ENCODE measurements around the gene PRPF40B.
"Not testable (repeated sequence)": the region's sequence is repeated elsewhere in the genome, so short reads cannot be mapped to it uniquely, and the experiment has no call there.

PRPF40B gene

DNA sequence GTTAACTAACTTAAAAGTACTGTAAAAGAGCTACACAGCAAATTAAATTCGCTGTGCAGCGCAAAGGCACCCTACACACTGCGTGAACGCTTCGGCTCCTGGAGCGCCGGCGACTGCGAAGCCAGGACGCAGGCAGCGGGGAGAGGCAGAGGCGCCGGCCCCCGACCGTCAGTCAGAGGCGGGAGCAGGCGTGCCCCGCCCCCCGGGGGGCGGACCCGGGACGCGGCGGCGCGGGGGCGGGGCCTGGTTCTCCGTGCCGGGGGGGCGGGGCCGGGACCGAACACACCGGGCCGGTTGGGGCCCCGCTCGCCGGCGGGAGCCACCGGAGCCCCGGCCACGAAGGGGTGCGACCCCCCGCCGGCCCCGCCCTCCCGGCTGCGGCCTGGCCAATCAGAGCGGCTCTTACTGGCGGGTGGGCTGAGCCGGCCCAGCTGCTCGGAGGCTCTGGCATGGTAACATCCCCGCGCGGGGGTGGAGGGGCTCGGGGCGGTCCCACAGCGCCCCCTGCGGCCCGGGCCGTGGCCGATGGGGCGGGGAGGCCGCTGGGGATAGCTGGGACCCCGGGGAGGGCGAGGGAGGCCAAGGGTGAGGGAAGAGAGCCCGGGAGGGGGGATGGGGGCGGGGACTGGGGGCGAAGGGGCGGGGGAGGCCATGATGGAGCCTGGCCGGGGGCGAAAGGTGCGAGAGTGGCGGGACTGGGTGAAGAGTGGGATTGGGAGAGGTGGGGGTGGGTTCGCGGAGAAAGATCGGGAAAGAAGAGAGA is at the start of gene PRPF40B:
PRPF40B (plus strand) TSS at position 420 of the 763 bp plus-strand sequence; CDS start at position 450, 30 bp downstream.
- DNase-seq (ENCODE audit: low read depth in 2 of 2): peak; percentile 75 to 81

DNA sequence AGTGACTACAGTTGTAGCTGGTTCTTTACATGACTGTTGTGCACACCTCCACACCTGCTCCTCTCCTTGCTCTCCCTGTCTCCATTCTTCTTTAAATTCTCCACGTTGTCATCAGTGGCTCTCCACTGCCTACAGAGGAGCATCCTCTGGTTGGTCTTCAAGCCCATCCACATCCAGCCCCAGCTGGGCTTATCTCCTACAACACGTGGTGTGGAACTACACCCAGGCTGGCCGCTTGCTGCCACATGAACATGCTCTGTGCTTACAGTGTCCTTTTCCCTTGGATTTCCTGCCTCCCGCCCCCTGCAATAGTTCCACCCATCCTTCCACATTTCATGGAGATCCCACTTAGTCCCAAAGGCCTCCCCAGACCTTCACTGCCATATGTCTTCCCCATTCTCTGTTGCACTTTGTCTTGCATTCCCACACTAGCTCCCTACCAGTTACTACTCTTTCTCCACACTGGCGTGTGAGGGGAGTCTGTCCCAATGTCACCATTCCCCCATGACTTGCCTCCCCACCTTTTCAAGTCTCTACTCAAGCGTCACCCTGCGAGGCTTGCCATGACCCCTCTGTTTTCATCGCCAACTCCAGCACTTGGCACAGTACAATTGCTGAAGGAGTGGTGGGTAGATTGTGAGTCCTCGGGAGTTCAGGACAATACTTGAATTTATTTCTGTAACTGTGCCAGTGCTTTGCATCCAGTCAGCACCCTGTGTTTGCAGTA is 45.6 kb upstream of the PRPF40B start:
- no peak for DNase-seq (ENCODE audit: low read depth in 2 of 2)

DNA sequence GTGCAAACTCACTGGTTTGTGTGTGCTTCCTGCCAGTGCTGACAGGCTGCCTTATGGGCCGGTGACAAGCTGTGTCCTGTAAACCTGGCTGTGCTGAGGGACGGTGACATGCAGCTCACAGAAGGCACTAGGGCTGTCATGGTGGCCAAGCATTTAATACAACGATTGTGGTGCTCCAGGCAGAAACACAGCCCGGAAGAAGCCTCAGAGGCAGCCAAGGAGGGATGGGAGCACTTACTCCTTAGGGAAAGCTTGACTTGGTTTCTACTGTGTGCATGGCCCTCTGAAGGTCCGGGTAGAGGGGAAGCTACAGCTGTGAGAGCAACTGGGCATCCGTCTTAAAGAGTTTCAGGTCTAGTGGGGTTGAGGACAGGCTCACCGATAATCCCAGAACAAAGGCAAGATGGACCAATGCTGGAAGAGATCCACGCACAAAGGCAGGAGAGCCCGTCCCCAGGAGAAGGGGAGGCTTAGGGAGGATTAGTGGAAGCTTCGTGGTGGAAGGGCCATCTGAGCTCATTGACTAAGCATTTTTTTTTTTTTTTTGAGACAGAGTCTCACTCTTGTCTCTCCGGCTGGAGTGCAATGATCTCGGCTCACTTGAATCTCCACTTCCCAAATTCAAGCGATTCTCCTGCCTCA is 44.8 kb upstream of the PRPF40B start:
- no peak for DNase-seq (ENCODE audit: low read depth in 2 of 2)

DNA sequence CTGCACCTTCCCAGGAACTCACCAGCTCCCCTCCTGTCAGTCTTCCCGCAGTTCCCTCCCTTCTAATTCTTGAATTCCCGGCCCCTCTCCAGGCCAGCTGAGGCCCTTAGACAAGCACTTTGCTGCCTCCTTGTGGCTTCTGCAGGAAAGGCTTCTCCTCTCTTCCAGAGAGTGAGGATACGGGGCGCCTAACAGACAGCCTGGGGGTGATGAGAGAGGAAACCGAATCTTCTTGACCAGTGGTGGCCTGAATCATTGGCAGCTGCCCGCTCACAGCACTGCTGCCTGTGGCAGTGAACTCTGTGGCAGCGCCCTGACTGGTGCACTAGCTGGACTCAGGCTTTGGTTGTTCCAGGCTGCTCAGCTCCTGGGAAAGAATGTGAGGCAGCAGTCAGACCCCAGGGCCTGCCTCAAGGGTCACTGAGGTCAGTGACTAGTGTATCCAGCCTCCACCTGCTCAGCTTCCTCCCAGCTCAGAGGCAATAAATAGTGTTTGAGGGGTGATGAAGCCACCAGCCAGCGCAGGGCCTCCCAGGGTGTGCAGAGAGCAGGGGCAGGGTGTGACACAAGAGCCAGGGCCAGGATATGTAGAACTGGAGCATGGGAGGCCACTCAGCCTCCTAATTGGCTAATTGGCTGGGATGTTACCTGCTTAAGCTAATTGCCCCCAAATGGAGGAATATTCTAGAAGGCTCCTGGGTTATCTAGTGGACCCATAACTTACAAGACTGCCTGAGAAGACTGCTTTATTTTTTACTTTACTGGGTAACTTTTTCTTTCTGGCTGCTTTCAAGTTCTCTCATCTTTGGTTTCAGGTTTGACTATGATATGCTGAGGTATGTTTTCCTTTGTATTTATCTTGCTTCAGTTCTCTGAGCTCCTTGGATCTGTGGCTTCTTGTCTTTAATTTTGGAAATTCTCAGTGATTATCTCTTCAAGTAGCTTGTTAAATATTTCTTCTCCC is 42.5 kb upstream of the PRPF40B start:
- DNase-seq (ENCODE audit: low read depth in 2 of 2): peak in 1 of 2 donors; percentile 29

DNA sequence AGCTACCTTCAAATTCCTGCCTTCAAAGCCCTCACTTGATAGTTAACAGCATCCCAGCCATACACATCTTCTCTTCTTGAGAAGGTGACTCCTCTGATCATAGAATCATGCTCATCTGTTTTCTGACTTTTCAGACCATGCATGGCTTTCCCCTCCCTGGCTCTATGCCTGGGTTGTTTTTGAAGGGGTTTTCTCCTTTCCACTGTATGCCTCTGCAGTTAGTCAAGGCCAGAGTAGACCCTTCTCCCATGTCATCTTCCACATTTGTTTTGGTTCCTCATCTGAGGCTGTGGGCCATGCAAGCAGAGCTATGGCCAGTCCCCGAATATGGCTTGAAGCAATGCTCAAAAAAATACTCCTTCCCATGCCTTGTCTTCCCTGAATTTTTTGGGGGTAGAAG is 41.2 kb upstream of the PRPF40B start:
- no peak for DNase-seq (ENCODE audit: low read depth in 2 of 2)

DNA sequence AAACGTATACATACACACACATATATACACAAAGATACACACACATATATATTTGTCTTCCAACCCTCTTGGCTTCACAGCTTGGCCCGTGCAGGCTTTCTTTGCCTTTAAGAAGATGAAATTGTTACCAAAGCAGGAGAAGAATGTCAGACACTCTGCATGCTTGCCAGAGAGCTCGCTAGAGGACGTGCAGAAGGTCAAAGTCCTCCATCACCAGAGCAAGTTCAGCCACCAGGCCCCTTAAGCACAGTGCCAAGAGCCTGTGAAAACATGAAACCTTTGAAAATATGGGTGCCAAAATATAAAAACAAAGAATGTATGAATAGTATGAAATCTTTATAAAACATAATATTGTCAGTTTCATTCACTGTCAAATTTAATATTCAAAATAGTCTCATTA is 40.5 kb upstream of the PRPF40B start:
- no peak for DNase-seq (ENCODE audit: low read depth in 2 of 2)

DNA sequence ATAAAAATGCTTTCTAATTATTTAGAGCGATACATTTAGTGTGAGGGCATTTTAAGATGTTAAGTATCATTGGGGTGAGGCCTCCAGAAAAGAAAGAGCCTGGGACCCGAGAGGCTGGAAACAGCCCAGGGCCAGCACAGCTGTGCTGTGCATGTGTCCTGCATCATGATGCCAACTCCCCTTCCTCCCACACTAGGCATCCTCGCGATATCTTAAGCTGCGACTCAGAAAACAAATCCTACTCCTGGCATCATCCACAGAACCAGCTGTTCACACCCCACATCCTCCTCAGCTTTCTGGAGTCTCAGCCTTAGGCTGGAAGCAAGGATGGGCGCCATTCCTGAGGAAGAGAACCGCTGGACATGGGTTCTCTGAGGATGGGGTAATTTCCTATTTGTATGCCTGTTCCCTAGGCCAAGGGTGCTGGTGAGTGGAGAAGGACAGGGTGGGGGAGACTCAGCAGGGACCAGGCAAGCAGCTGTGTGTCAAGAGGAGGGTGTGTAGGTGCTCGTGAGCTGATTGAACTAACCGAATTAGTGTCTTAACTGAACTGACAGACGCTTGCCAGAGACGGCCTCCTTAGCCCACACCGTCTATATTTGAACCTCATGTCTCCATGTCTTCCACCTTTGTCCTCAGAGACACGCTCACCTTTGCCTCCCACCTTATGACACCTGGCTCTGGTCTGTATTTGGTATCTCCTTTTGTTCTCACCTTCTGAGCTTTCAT is 39.8 kb upstream of the PRPF40B start:
- DNase-seq (ENCODE audit: low read depth in 2 of 2): no peak

DNA sequence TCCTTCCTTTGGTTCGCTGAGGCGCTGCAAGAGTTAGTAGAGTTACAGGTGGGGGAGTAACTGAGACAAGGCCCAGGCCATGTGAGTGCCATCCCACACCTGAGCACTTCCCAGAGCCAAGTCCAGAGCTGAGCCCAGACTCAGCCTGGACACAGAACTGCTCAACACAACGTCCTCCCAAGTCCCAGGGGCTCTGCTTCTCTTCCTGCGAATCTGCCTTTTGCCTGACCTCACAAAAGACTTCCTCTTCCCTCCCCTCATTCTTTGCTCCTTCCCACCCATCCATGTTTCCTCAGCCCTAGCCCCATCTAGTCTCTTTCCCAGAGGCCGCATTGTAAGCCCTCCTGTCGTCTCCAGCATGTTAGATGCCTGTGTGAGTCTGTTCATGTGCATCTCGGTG is 38.8 kb upstream of the PRPF40B start:
- DNase-seq (ENCODE audit: low read depth in 2 of 2): no peak

DNA sequence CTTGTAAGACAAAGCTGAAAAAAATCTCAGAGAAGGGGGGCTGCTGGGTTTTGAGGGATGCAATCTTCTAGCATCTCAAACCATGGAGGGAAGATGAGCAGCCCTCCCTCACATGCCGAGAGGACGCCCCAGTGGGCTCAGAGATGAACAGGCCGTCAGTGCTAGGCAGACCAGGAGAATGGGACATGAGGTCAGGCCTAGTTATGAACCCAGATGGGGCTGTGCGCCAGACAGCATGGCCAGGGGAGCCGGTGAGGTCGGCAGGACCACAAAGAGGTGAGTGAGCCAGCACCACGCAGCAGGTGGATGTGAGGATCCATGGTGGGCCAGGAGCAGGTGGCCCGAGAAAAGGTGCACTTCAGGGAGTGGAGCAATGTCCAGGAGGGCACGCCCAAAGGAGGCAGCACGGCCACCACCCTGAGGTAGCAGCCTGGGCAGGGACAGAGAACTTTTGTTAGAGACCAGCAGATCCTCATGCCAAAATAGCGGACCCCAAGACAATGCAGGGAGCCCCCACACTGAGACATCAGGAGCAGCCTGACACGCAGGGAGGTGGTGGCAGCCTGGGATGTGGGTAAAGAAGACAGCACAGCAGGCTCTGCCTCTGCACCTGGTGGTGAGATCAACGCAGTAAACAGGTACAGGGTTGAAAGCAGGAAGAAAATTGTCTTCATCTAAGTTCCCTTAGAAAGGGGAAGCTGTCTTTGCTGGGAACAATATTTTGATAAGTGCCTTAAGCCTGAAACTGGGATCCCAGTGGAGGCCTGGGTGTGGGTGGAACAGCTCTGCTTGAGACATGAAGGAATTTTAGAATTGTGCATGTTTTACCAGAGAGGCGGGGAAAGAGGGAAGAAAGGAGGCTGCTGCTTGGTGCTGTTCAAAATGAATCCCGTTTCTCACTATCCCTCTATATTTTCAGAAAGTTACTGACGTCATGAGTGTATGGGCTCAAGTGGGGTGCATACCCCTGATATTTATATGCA is 37.6 kb upstream of the PRPF40B start:
- DNase-seq (ENCODE audit: low read depth in 2 of 2): no peak

DNA sequence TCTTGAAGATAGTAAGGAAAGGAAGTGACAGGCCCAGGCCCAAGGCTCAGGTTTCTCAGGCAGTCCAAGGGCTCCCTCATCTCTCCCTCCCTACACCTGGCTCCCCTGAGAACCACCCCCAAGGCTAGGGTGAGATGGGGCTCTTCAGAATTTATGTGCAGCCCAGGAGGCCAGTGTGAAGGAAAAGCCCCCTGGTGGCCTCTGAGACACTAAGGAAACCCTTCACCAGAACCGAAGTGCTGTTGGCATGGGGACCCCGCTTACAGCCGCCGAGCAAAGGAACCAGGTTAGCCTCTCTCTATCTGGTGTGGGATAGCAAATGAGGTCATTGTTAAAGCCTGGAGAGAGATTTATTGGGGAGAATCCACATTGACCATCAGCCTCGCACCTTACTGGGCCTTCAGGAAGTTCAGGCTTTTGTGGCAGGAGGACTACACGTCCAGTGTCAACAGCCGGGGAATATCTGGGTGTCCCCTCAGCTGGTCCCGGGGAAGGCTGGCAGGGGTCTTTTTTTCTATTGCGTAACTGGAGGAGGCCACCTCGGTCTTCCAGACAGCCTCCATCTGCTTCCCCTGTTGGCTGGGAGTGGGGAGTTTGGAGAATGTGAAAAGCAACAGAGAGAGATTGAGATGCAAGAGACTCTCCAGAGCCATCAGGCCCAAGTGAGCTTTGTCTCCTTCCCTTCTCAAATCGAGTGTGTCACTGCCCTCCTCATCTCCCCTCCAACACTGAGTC is 36.0 kb upstream of the PRPF40B start:
- no peak for DNase-seq (ENCODE audit: low read depth in 2 of 2)

DNA sequence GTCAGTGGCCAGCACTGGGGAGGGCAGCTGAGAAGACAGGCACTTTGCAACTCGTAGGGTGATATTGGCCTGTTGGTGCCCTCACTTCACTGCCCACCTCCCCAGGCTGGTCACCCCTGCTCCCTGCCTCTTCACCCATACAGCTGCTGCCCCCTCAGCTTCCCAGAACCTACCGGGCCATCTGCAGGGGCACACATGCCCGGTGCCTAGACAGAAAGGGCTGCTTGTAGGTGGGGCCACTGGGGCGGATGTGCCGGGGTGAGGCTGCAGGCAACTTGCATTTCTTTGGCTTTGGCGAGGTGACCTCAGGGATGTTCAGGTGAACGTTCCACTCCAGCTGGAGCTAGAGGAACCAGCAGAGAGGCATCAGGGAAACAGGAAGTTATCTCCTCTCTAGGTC is 35.1 kb upstream of the PRPF40B start:
- no peak for DNase-seq (ENCODE audit: low read depth in 2 of 2)

DNA sequence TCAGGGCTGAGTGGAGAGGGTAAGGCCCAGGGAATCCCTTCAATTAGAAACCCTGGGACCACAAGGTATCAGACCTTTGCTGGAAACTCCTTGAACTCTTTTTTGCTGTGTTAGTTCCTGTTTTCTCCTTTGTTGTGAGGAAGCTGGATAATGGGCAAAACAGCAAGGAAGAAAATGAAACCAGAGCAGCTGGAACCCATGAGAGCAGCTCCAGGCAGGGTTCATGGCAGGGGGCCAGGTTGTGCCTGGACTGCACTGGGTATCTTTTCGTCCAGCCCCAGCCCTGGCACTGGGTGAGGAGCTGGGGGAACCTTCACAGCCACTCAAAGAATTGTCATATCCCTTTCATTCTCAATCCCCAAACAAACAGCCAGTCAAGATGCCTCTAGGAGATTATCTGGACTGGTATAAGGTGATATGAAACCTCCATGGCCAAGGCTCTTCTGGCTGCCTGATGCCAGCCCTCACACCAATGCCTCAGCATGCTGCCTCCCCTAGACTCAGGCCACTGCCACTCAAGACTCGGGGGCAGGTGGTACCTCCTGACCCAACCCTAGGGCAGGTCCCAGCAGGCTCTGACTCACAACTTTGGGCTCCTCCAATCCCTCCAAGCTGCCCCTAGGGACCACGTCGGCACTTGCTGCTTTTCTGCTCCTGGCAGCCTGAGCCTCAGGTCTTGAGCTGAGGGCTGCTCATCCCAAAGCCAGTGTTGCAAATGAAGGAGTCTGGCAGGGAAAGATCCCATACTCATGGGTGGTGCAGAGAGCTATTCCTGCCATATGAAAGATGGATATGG is 34.4 kb upstream of the PRPF40B start:
- no peak for DNase-seq (ENCODE audit: low read depth in 2 of 2)

DNA sequence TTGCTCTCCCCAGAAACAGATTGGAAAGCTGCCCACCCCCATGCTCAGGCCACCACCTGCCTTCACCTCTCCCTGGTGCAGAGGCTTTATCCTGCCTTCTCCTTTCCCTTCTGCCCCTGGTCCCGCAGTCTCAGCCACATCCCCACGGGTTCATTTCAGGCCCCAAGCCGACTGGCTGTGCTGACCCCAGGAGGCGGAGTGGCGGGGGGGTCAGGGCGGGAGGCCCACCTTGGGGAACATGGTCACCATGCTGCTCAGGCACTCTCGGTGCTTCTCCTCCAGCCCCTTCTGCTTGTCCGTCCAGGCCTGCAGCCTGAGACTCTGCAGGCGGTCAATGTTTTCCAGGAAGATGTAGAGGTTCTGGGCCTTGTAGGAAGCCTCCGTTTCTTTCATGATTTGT is 24.8 kb upstream of the PRPF40B start:
- no peak for DNase-seq (ENCODE audit: low read depth in 2 of 2)

DNA sequence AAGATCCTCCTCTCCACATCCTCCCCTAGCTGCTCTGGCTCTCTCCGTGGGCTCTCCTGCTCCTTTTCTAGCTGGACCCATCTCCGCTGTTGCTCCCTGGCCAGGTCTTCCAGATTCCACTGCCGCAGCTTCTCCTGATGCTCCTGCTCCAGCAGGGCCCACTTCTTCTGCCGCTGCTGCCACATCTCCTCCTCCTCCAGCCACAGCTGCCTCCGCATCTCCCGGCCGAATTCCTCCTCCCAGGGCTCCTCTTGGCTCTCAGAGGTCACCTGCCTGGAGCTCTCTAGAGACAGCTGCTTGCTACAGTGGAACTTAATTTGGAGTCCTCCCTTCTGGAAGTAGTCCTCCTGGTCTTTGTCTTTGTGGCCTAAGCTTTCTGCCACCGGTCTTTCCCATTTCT is 23.4 kb upstream of the PRPF40B start:
- no peak for DNase-seq (ENCODE audit: low read depth in 2 of 2)

DNA sequence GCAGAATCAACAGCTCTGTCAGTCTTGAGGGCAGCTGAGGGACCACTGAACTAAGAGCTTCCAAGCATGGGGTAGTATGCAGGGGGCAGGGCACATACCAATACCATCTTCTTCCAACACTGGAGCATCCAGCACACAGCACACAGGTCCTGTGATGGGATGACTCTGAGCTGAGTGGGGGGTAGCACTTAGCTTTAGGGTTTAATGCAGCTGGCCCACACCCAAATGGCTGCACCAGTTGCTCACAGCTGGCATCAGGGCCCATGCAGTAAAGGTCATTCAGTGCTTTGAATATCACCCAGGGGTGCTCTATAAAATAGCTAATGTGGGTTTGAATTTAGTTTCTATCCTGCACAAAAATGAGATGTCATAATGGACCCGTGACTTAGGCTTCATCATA is 19.6 kb upstream of the PRPF40B start:
- DNase-seq (ENCODE audit: low read depth in 2 of 2): no peak

DNA sequence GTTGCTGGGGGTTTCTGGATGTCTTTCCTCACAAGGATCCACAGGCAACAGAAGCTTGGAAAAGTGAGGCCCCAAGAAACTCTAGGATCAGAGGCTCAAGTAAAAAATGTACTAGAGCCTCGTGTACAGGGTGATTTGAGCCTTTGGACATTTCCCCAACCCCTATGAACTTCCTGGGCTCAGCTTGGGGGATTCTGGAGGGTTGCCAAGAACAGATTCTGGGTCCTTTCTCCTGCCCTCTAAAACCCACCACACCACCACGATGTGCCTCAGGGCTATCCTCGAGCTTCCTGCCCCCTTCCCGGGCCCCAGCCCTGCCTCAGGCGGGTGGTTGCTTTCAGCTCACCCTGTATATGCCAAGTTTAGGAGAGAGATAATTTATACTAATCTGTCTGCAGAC is 18.5 kb upstream of the PRPF40B start:
- no peak for DNase-seq (ENCODE audit: low read depth in 2 of 2)

DNA sequence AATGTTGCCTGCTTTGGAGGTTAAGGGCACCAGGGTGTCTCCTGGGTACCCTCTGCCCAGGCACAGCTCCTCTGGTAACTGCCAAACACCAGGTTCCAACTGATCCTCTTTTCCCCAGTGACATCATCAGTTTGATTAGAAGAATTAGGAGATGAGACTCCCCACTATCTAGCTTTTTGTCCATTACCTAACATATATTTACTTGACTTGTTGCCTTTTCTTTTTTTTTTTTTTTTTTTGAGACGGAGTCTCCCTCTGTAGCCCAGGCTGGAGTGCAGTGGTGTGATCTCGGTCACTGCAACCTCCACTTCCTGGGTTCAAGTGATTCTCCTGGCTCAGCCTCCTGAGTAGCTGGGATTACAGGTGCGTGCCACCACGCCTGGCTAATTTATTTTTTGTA is 17.8 kb upstream of the PRPF40B start, which contains the start of gene FAM186B:
FAM186B (minus strand) TSS at position 101 of the 400 bp plus-strand sequence. CDS start 162 bp downstream, outside the sequence.
- not testable (repeated sequence) for DNase-seq (ENCODE audit: low read depth in 2 of 2)
